K562 (cell line): ENCODE measurements around the gene CHMP5. TPM values are rescaled to one million over a fixed set of nuclear protein-coding genes. Genes with fewer than 3 reads are reported as not detected.

Source experiments
- ATAC-seq: fragments of 200-7000 bp; cut with Tn5 transposase; 3 replicates; pipeline ENCODE4 v1.9.1; 2020; ENCODE audit warnings: moderate library complexity
- Bru-seq: library from RNA; stranded (reverse); fragments of 400-500 nt; gene quantifications from one replicate; lab custom pipeline; 2021; lab: Mats Ljungman, UMichigan
- BruChase-seq, 2 experiments: library from RNA; stranded (reverse); fragments of 400-500 nt; gene quantifications; one replicate each; lab custom pipeline; 2021; lab: Mats Ljungman, UMichigan
- BruUV-seq: library from RNA; stranded (reverse); fragments of 400-500 nt; replicated peaks from 2 replicates; lab custom pipeline; 2021; lab: Mats Ljungman, UMichigan
- CTCF ChIA-PET: fragments of 300-600 bp; formaldehyde crosslinking; extraction: SDS; loops from one replicate; lab custom pipeline; 2021; ENCODE audit warnings: low intra/inter-chr PET ratio; lab: Yijun Ruan, JAX
- POLR2A ChIA-PET: fragments of 300-600, 350-650 bp; sonication (Branson Sonifier 250); formaldehyde crosslinking; extraction: SDS; loops from one replicate; lab custom pipeline; 2021; ENCODE audit warnings: antibody characterized with exemption, inconsistent platforms; lab: Yijun Ruan, JAX
- DNase-seq, 4 experiments: peaks; one replicate each; pipeline versions ENCODE4 v3.0.0 to v3.0.0-alpha.2; 2011 to 2018; ENCODE audit warnings: low spot score in 3 of 4, mixed read lengths in 3 of 4; ENCODE audit errors: extremely low read depth in 1 of 4
- FAIRE-seq: peaks from 2 replicates; lab custom pipeline; 2011; peaks lifted over from hg19 to GRCh38; lab: Jason Lieb, UNC
- H2AFZ ChIP-seq: 2 replicates; pipeline ENCODE4 v1.6.0; 2011; ENCODE audit warnings: low read depth, low read length, control low read depth, inconsistent platforms
- H3K27ac ChIP-seq: fragments of 200-600 bp; 3 replicates; pipeline ENCODE4 v1.8.0; 2011; ENCODE audit warnings: low read depth, mild to moderate bottlenecking, control low read depth, inconsistent platforms, low read length, moderate library complexity, mixed read lengths; ENCODE audit errors: extremely low read depth
- H3K27me3 ChIP-seq, 2 experiments: fragments of 300-600 bp in 1 of 2; 2 replicates in 1 of 2; 3 replicates in 1 of 2; pipeline versions ENCODE4 v1.6.0 to v1.8.0; 2011; ENCODE audit warnings: inconsistent platforms in 2 of 2, low read length in 2 of 2, mild to moderate bottlenecking in 1 of 2, mixed read lengths in 1 of 2, moderate library complexity in 1 of 2; ENCODE audit not compliant: control insufficient read depth in 2 of 2, insufficient read depth in 2 of 2
- H3K36me3 ChIP-seq: fragments of 300-600 bp; 3 replicates; pipeline ENCODE4 v1.8.0; 2011; ENCODE audit warnings: mild to moderate bottlenecking, low read length, inconsistent platforms; ENCODE audit not compliant: control insufficient read depth, insufficient read depth
- H3K4me1 ChIP-seq, 2 experiments: fragments of 200-600 bp in 1 of 2; replicated peaks in 1 of 2; 2 replicates in 1 of 2; 3 replicates in 1 of 2; pipeline versions ENCODE4 v1.5.1 to v1.8.0; 2011; ENCODE audit warnings: inconsistent platforms in 2 of 2, low read length in 2 of 2, mild to moderate bottlenecking in 1 of 2, mixed read lengths in 1 of 2, moderate library complexity in 1 of 2; ENCODE audit not compliant: control insufficient read depth in 2 of 2, insufficient read depth in 2 of 2
- H3K4me2 ChIP-seq: 2 replicates; pipeline ENCODE4 v1.6.1; 2011; ENCODE audit warnings: low read length, control low read depth, inconsistent platforms, mixed read lengths; ENCODE audit not compliant: insufficient read depth
- H3K4me3 ChIP-seq: fragments of 200-600 bp; sonication (generic), shearing (Covaris generic); 2 replicates; pipeline ENCODE4 v1.5.1; 2016; ENCODE audit warnings: control low read depth, inconsistent platforms
- H3K79me2 ChIP-seq: fragments of 200-600 bp; 3 replicates; pipeline ENCODE4 v1.8.0; 2011; ENCODE audit warnings: low read length, inconsistent platforms; ENCODE audit not compliant: control insufficient read depth, insufficient read depth
- H3K9ac ChIP-seq, 2 experiments: 2 replicates each; pipeline versions ENCODE4 v1.6.0 to v1.6.1; 2011; ENCODE audit warnings: low read depth in 2 of 2, low read length in 2 of 2, control low read depth in 1 of 2, inconsistent platforms in 1 of 2, mild to moderate bottlenecking in 1 of 2, mixed read lengths in 1 of 2; ENCODE audit not compliant: insufficient read depth in 1 of 2
- H3K9me1 ChIP-seq: one replicate; pipeline ENCODE4 v1.6.0; 2011; ENCODE audit warnings: inconsistent platforms, mild to moderate bottlenecking, low read length, moderate library complexity; ENCODE audit not compliant: control insufficient read depth, insufficient read depth
- H3K9me3 ChIP-seq: replicated peaks from 2 replicates; pipeline ENCODE4 v1.5.1; 2011; ENCODE audit warnings: low read depth, low read length, inconsistent platforms; ENCODE audit not compliant: control insufficient read depth, insufficient read depth
- H4K20me1 ChIP-seq: replicated peaks from 2 replicates; pipeline ENCODE4 v1.6.1; 2011; ENCODE audit warnings: low read length, inconsistent platforms, mixed read lengths; ENCODE audit not compliant: control insufficient read depth, insufficient read depth
- CTBP1 ChIP-seq: fragments of 450-650 bp; IDR thresholded peaks from 2 replicates; pipeline ENCODE4 v1.6.1; 2016; ENCODE audit warnings: borderline replicate concordance
- EP400 ChIP-seq: fragments of 450-650 bp; IDR thresholded peaks from 2 replicates; pipeline ENCODE4 v1.6.1; 2017; ENCODE audit warnings: antibody characterized with exemption, mild to moderate bottlenecking, moderate library complexity
- ETV5 ChIP-seq: sonication (generic); formaldehyde crosslinking; IDR thresholded peaks from 2 replicates; pipeline ENCODE4 v1.4.0; 2020; ENCODE audit warnings: low read depth, mild to moderate bottlenecking, missing genetic modification reagents
- HMBOX1 ChIP-seq: sonication (generic); IDR thresholded peaks from 2 replicates; pipeline ENCODE4 v1.6.1; 2016
- HNRNPUL1 ChIP-seq: fragments of 200-400 bp; formaldehyde crosslinking; IDR thresholded peaks from 2 replicates; pipeline ENCODE4 v1.6.1; 2017; ENCODE audit warnings: low read length
- NR2C1 ChIP-seq, 2 experiments: fragments of 450-650 bp; IDR thresholded peaks; 2 replicates each; pipeline ENCODE4 v1.6.1; 2017; ENCODE audit warnings: mild to moderate bottlenecking in 2 of 2, antibody characterized with exemption in 1 of 2, inconsistent platforms in 1 of 2, missing compliant biosample characterization in 1 of 2, missing genetic modification characterization in 1 of 2
- POLR2B ChIP-seq: fragments of 450-650 bp; IDR thresholded peaks from 2 replicates; pipeline ENCODE4 v1.6.1; 2018; ENCODE audit warnings: low read depth; ENCODE audit not compliant: partially characterized antibody
- PRMT5 ChIP-seq: sonication (generic); formaldehyde crosslinking; IDR thresholded peaks from 2 replicates; pipeline ENCODE4 v1.5.0; 2020; ENCODE audit warnings: missing genetic modification reagents
- RBM15 ChIP-seq: fragments of 200-400 bp; formaldehyde crosslinking; IDR thresholded peaks from 2 replicates; pipeline ENCODE4 v1.6.1; 2018; ENCODE audit warnings: mild to moderate bottlenecking, low read length, moderate library complexity; ENCODE audit not compliant: insufficient read depth
- TOE1 ChIP-seq, 2 experiments: fragments of 450-650 bp in 1 of 2; sonication (generic) in 1 of 2; formaldehyde crosslinking in 1 of 2; IDR thresholded peaks; 2 replicates each; pipeline versions ENCODE4 v1.7.1 to v1.8.0; 2016 to 2022; ENCODE audit warnings: borderline replicate concordance in 2 of 2, mild to moderate bottlenecking in 2 of 2, antibody characterized with exemption in 1 of 2, inconsistent platforms in 1 of 2, low read depth in 1 of 2, missing genetic modification reagents in 1 of 2, moderate library complexity in 1 of 2
- YY1 ChIP-seq, 3 experiments: IDR thresholded peaks; 2 replicates each; pipeline ENCODE4 v1.6.1; 2011; ENCODE audit warnings: low read length in 2 of 3, mild to moderate bottlenecking in 2 of 3, moderate library complexity in 2 of 3, borderline replicate concordance in 1 of 3, control low read depth in 1 of 3, low read depth in 1 of 3; ENCODE audit not compliant: insufficient read depth in 3 of 3, insufficient replicate concordance in 2 of 3, control insufficient read depth in 1 of 3, insufficient read length in 1 of 3; ENCODE audit errors: extremely low read depth in 1 of 3
- ZNF253 ChIP-seq: fragments of 250-450 bp; sonication (Bioruptor Pico); conservative IDR thresholded peaks from 2 replicates; pipeline ENCODE4 v1.6.1; 2021; ENCODE audit warnings: mild to moderate bottlenecking
- ZNF57 ChIP-seq: fragments of 450-650 bp; formaldehyde crosslinking; IDR thresholded peaks from 2 replicates; pipeline ENCODE4 v1.4.0; 2020; ENCODE audit warnings: mild to moderate bottlenecking, moderate library complexity
- ZNF79 ChIP-seq: fragments of 250-450 bp; sonication (Bioruptor Pico); IDR thresholded peaks from 2 replicates; pipeline ENCODE4 v1.4.0; 2020; ENCODE audit warnings: low read depth, mild to moderate bottlenecking, moderate library complexity
- WGBS: fragments of 100-300 bp; shearing (Covaris generic); methylation state at CpG from one replicate; pipeline ENCODE4 v1.1.6; 2016; ENCODE audit warnings: low coverage, mixed read lengths; ENCODE audit not compliant: insufficient coverage; ENCODE audit errors: missing lambda C conversion rate; 5-methylcytosine and 5-hydroxymethylcytosine counted together
- in situ Hi-C: fragments of 300-500 bp; cut with MboI; formaldehyde crosslinking; loops from 4 replicates; pipeline ENCODE4 v1.15.0; 2018; ENCODE audit warnings: inconsistent platforms, mixed read lengths
- intact Hi-C: fragments of 100-400 bp; cut with micrococcal nuclease; formaldehyde crosslinking; loops from 2 replicates; pipeline ENCODE4 v1.14.2; 2022
- long read RNA-seq, 3 experiments: library from polyadenylated mRNA in 2 of 3; library from RNA in 1 of 3; unstranded in 2 of 3; stranded (forward) in 1 of 3; transcript quantifications; one replicate each; pipeline ENCODE4 v2.0.0, GENCODE V29; 2019 to 2022
- polyA minus RNA-seq, 3 experiments: library from RNA; depleted of rRNA, polyadenylated mRNA; stranded (reverse); fragments of >200 nt; gene quantifications; 2 replicates each; pipeline ENCODE4 v1.2.3, GENCODE V29; 2011
- polyA plus RNA-seq, 8 experiments: library from polyadenylated mRNA; depleted of rRNA in 4 of 8; stranded (reverse) in 5 of 8; unstranded in 3 of 8; fragments of >200 nt; fragmentation: Nextera tagmentation in 2 of 8; fragmentation: Illumina TruSeq in 1 of 8; extraction: Ambion mirVana in 2 of 8; extraction: Trizol in 1 of 8; gene quantifications; 2 replicates each; pipeline versions ENCODE4 v1.2.1 to v1.2.3, GENCODE V29; 2011 to 2014; ENCODE audit warnings: inconsistent platforms in 1 of 8, missing spikeins in 1 of 8
- total RNA-seq, 7 experiments: library from RNA; depleted of rRNA in 6 of 7; stranded (reverse); fragments of >200 nt in 6 of 7; fragmentation: Illumina TruSeq in 2 of 7; extraction: Trizol in 2 of 7; gene quantifications; 2 replicates each; pipeline versions ENCODE4 v1.2.1 to v1.2.3, GENCODE V29; 2011 to 2021; ENCODE audit warnings: low replicate concordance in 1 of 7

Gene CHMP5
- 5.5 and 19.4 TPM in 2 replicates for total RNA-seq (2011; cell fraction: chromatin; rRNA removed; ENCODE audit: low replicate concordance)
- 4.7 and 5.7 TPM in 2 replicates for total RNA-seq (2011; cell fraction: nucleolus; rRNA removed)
- total RNA-seq (2011; cell fraction: nucleoplasm; rRNA removed): 14.0 and 18.7 TPM in 2 replicates
- 34.2 and 42.8 TPM in 2 replicates for total RNA-seq (2014; rRNA removed)
- total RNA-seq (2014; rRNA removed; fragmentation: Illumina TruSeq; extraction: Trizol): 59.9 and 71.6 TPM in 2 replicates
- total RNA-seq (2015; rRNA removed; fragmentation: Illumina TruSeq; extraction: Trizol): 33.8 and 36.5 TPM in 2 replicates
- 36.0 and 39.3 TPM in 2 replicates for total RNA-seq (2021)
- polyA plus RNA-seq (2011; rRNA removed): 53.3 and 67.2 TPM in 2 replicates
- polyA plus RNA-seq (2011; cell fraction: cytosol; rRNA removed): 9.2 and 27.3 TPM in 2 replicates
- 8.0 and 17.0 TPM in 2 replicates for polyA plus RNA-seq (2011; cell fraction: nucleus; rRNA removed)
- 38.2 and 46.2 TPM in 2 replicates for polyA plus RNA-seq (2012)
- polyA plus RNA-seq (2014; fragmentation: Illumina TruSeq; extraction: Trizol): 50.9 and 53.0 TPM in 2 replicates
- 100 to 1,000 TPM in 1 of 2 experiments, 10 to 100 TPM in 1; 99.5 to 105 TPM for polyA plus RNA-seq (2014; fragmentation: Nextera tagmentation; extraction: Ambion mirVana)
- 53.0 and 54.9 TPM in 2 replicates for polyA plus RNA-seq (2014; rRNA removed)
- 50.1 and 53.8 TPM in 2 replicates for polyA minus RNA-seq (2011; rRNA and poly(A)+ RNA removed)
- polyA minus RNA-seq (2011; cell fraction: cytosol; rRNA and poly(A)+ RNA removed): 13.8 and 14.3 TPM in 2 replicates
- polyA minus RNA-seq (2011; cell fraction: nucleus; rRNA and poly(A)+ RNA removed): 4.0 and 5.9 TPM in 2 replicates
- percentile 70 among the genes with signal in this experiment for Bru-seq, nascent RNA
- percentile 79 among the genes with signal in this experiment for BruChase-seq, experiment 1, labeled RNA remaining after a 2-hour chase
- percentile 80 among the genes with signal in this experiment for BruChase-seq, experiment 2, labeled RNA remaining after a 6-hour chase
- long read RNA-seq, experiment 1, transcript CHMP5-201 (8 exons, 1,477 nt): major isoform, 118 of 136 reads
- long read RNA-seq, experiment 1, partial matches to known transcripts: 7 of 136 reads
- long read RNA-seq, experiment 1, other reads (novel, unspliced or antisense): 9 of 136 reads
- long read RNA-seq, experiment 2, transcript CHMP5-201 (8 exons, 1,477 nt): major isoform, 20 of 41 reads
- long read RNA-seq, experiment 2, partial matches to known transcripts: 6 of 41 reads
- long read RNA-seq, experiment 2, other reads (novel, unspliced or antisense): 14 of 41 reads
- long read RNA-seq, experiment 3, transcript CHMP5-201 (8 exons, 1,477 nt): major isoform, 87 of 90 reads
- long read RNA-seq, experiment 3, partial matches to known transcripts: 1 of 90 reads
- long read RNA-seq, experiment 3, other reads (novel, unspliced or antisense): 2 of 90 reads

- peak within 1 kb of the TSS; percentile 100 for H3K4me2 ChIP-seq
- H2AFZ ChIP-seq: peak within 1 kb of the TSS; percentile 76
- peak; percentile 90 to 97 (median 94) for DNase-seq
- peak within 1 kb of the TSS; percentile 96 to 100 for H3K9ac ChIP-seq
- ChIA-PET POLR2A (interaction anchor here (0.5 to 2.5 kb wide), 5 partner anchors 11 to 240 kb away, joined by 3 to 23 read pairs (median 3); partner anchors contain the start of genes B4GALT1 and DNAJA1), CTCF (no interaction called here)
- H3K9me3 ChIP-seq: no peaks in the 10 kb centered on the region
- in situ Hi-C loops: no loop called here
- H3K79me2 ChIP-seq: peaks cover 64% of the 10 kb centered on the region
- H3K4me1 ChIP-seq: peaks cover 5 to 28% of the 10 kb centered on the region in 2 experiments; a peak in 3 of 5 replicates
- intact Hi-C loops: loop anchor here (1.0 kb wide), 1 partner anchor 26 kb away; the partner anchor contains the start of gene NFX1
- no peaks in the 10 kb centered on the region for H4K20me1 ChIP-seq
- H3K36me3 ChIP-seq: peaks cover 58% of the 10 kb centered on the region
- peak within 1 kb of the TSS; percentile 80 for H3K4me3 ChIP-seq
- peak; percentile 96 for ATAC-seq
- H3K9me1 ChIP-seq: no peaks in the 10 kb centered on the region
- H3K27ac ChIP-seq: peak within 1 kb of the TSS; percentile 94
- WGBS: 2% methylated on average over 33 of the region's 67 CpGs
- peak; percentile 93 for FAIRE-seq
- no TSS peak for BruUV-seq
- no peaks in the 10 kb centered on the region for H3K27me3 ChIP-seq
- peak in 2 of 3 experiments; percentile 7 to 59 for TF ChIP-seq YY1 (IDR thresholded peaks at IDR 0.05; ENCODE audit: borderline replicate concordance in 1 of 3, control insufficient read depth in 1 of 3, extremely low read depth in 1 of 3, insufficient read depth in 3 of 3, insufficient read length in 1 of 3, insufficient replicate concordance in 2 of 3, low read depth in 1 of 3, low read length in 2 of 3)
- no peak for TF ChIP-seq ZNF57 (CRISPR knock-in tag)
- peak; percentile 40; the same call in 1 of the 2 replicates for TF ChIP-seq CTBP1
- TF ChIP-seq ZNF79 (CRISPR knock-in tag): no peak
- no peak for TF ChIP-seq ZNF253
- no peak for TF ChIP-seq HMBOX1
- TF ChIP-seq HNRNPUL1: no peak
- peak; percentile 45 for TF ChIP-seq POLR2B
- no peak for TF ChIP-seq TOE1 (IDR thresholded peaks at IDR 0.05; ENCODE audit: borderline replicate concordance)
- TF ChIP-seq TOE1 (CRISPR knock-in tag; IDR thresholded peaks at IDR 0.05; ENCODE audit: borderline replicate concordance, low read depth): no peak
- no peak for TF ChIP-seq EP400
- TF ChIP-seq RBM15: no peak
- TF ChIP-seq NR2C1 (IDR thresholded peaks at IDR 0.05): no peak
- no peak for TF ChIP-seq NR2C1 (tag; IDR thresholded peaks at IDR 0.05)
- TF ChIP-seq PRMT5: no peak
- peak; percentile 50; the same call in 1 of the 2 replicates for TF ChIP-seq ETV5 (CRISPR knock-in tag)
Measured at GRCh38 chr9:33264473-33265177, at the start of gene CHMP5, which contains the start of gene BAG1. CHMP5 (plus strand) TSS chr9:33265049; CDS start chr9:33265079, 30 bp downstream. BAG1 (minus strand) TSS chr9:33264708.
